Aorta (tissue), 5 donors: ENCODE data around the gene GMFB. TPM values are rescaled to one million over a fixed set of nuclear protein-coding genes. Genes with fewer than 3 reads are reported as not detected.

Experiments
- ATAC-seq: fragments of 200-7000 bp; cut with Tn5 transposase; one replicate; pipeline ENCODE4 v1.9.1; 2022; ENCODE audit warnings: moderate library complexity; ENCODE audit not compliant: low FRiP score
- DNase-seq, 2 donors: peaks; one replicate each; pipeline ENCODE4 v3.0.0-alpha.2; 2020
- H3K27ac ChIP-seq, 2 donors: one replicate each; pipeline ENCODE4 v1.5.1; 2013; ENCODE audit warnings: low read length in 2 of 2, mild to moderate bottlenecking in 2 of 2, moderate library complexity in 2 of 2, control low read depth in 1 of 2, inconsistent platforms in 1 of 2, low read depth in 1 of 2
- H3K27me3 ChIP-seq, 2 donors: one replicate each; pipeline ENCODE4 v1.6.1; 2013; ENCODE audit warnings: control low read depth in 1 of 2, low read length in 1 of 2, mild to moderate bottlenecking in 1 of 2, moderate library complexity in 1 of 2; ENCODE audit not compliant: insufficient read depth in 2 of 2, control insufficient read depth in 1 of 2
- H3K36me3 ChIP-seq, 2 donors: one replicate each; pipeline ENCODE4 v1.6.1; 2013; ENCODE audit warnings: control low read depth in 1 of 2, low read length in 1 of 2, mild to moderate bottlenecking in 1 of 2; ENCODE audit not compliant: insufficient read depth in 2 of 2, control insufficient read depth in 1 of 2
- H3K4me1 ChIP-seq, 2 donors: one replicate each; pipeline ENCODE4 v1.6.1; 2013; ENCODE audit warnings: low read length in 2 of 2, control low read depth in 1 of 2, mild to moderate bottlenecking in 1 of 2, moderate library complexity in 1 of 2; ENCODE audit not compliant: insufficient read depth in 2 of 2, control insufficient read depth in 1 of 2
- H3K4me3 ChIP-seq, 2 donors: one replicate each; pipeline ENCODE4 v1.5.1; 2013; ENCODE audit warnings: low read length in 2 of 2, control low read depth in 1 of 2, mild to moderate bottlenecking in 1 of 2
- H3K9me3 ChIP-seq: one replicate; pipeline ENCODE4 v1.6.1; 2013; ENCODE audit warnings: mild to moderate bottlenecking, low read length; ENCODE audit not compliant: control insufficient read depth
- WGBS, 2 donors: extraction: QIAGEN DNeasy Blood & Tissue Kit; methylation state at CpG; one replicate each; pipeline ENCODE4 v1.1.7; 2013; 5-methylcytosine and 5-hydroxymethylcytosine counted together
- intact Hi-C, 2 donors: fragments of 100-400 bp; cut with DNase I; formaldehyde crosslinking; loops; one replicate each; pipeline versions ENCODE4 v1.14.2 to v1.15.0; 2022
- polyA plus RNA-seq, 2 donors: library from polyadenylated mRNA; stranded (reverse); fragments of 200-250 nt; gene quantifications; one replicate each; pipeline ENCODE4 v1.2.3, GENCODE V29; 2013
- total RNA-seq, 2 donors: library from RNA; stranded (reverse); fragmentation: NEBNext Ultra II Directional; extraction: Animal tissue kit (Norgen Biotek cat#: 25700); gene quantifications; one replicate each; pipeline ENCODE4 v1.2.1, GENCODE V29; 2021
- donor health status: healthy with polysubstance abuse.
- donor health status: Bipolar disorder and iron deficiency.
- donor health status: DM: no; HTN: no; CAD: no.
- donor health status: DM: no; HTN: no; CAD: no.
- donor health status: DM: yes; HTN: yes; CAD: no.

GMFB gene
- total and polyA plus RNA-seq, 4 donors, result 11.9 to 40.2 (median 34.6) TPM

GRCh38 chr14:54487771-54488170, 1.0 kb downstream of the GMFB start:
- Histone ChIP-seq H3K27me3 (no peaks in the 10 kb centered on the region), H3K36me3 (no peaks in the 10 kb centered on the region), H3K27ac (peak overlapping the region in 1 of 2 donors; percentile 63), H3K4me1 (peaks cover 0 to 2% of the 10 kb centered on the region in 2 donors), H3K4me3 (peak overlapping the region; percentile 54 to 83), H3K9me3 (no peaks in the 10 kb centered on the region)
- DNase-seq (no peak), ATAC-seq (no peak)
- intact Hi-C loops, result loop anchor here in 1 of 2 donors (1.0 kb wide), 1 partner anchor 22 kb away; the partner anchor contains the start of gene CGRRF1
- WGBS, 2 donors, result 32 to 39% methylated on average over 4 of the region's 4 CpGs

GRCh38 chr14:54486685-54487084, 2.1 kb downstream of the GMFB start:
- no peak for ATAC-seq
- H3K27me3 ChIP-seq, result no peaks in the 10 kb centered on the region
- no peak overlapping the region for H3K4me3 ChIP-seq
- WGBS, 2 donors, result 89 to 92% methylated on average over 1 of the region's 1 CpG
- no peak overlapping the region for H3K27ac ChIP-seq
- no peaks in the 10 kb centered on the region for H3K9me3 ChIP-seq
- DNase-seq, result no peak
- H3K4me1 ChIP-seq, result peaks cover 0 to 2% of the 10 kb centered on the region in 2 donors
- intact Hi-C loops, result no loop called here
- H3K36me3 ChIP-seq, result no peaks in the 10 kb centered on the region

- no peaks in the 10 kb centered on the region for H3K27me3 ChIP-seq
- no peaks in the 10 kb centered on the region for H3K9me3 ChIP-seq
- no peak for ATAC-seq
- intact Hi-C loops, result no loop called here
- no peak overlapping the region for H3K4me3 ChIP-seq
- no peak for DNase-seq
- H3K4me1 ChIP-seq, result peaks cover 0 to 2% of the 10 kb centered on the region in 2 donors
- no peak overlapping the region for H3K27ac ChIP-seq
- peaks cover 0 to under 1% of the 10 kb centered on the region in 2 donors for H3K36me3 ChIP-seq
These were observed 4.9 kb downstream of the GMFB start for GRCh38 chr14:54483846-54484245.

DNA sequence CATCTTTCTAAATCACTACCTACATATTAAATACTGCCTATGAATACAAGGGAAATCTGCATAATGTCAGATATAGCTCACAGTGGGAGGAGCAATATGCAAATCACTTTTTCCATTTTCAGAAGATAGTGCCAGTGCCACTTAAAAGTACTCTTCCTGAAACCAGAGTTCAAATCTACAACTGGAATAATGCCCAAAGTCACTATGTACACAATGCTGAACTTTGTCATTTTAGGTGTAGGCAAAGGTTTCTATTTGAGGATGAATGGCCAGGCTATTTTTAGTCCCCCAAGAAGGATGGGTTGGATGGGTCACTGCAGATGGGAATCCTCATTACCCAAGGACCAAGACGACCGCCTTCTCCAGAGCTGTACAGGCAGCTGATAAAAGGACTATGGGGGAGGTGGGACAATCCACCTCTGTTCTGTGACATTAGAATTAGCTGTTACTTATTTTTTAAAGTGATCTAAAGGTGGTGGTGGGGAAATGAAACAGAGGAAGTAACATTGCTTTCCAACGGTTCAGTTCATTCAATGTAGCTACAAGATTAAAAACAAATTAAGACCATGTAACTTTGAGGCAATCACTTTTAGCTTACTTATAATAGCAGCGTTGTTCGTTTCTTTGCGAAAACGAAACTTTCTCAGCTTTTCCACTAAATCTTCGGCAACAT, 5.6 kb downstream of the GMFB start:
- Histone ChIP-seq H3K36me3 (peaks cover 2 to 5% of the 10 kb centered on the region in 2 donors), H3K4me3 (no peak overlapping the region), H3K27ac (no peak overlapping the region), H3K4me1 (peaks cover 0 to 2% of the 10 kb centered on the region in 2 donors), H3K9me3 (no peaks in the 10 kb centered on the region), H3K27me3 (no peaks in the 10 kb centered on the region)
- intact Hi-C loops, result no loop called here
- WGBS, 2 donors, result 86 to 90% methylated on average over 8 of the region's 8 CpGs
- DNase-seq (no peak), ATAC-seq (no peak)

DNA sequence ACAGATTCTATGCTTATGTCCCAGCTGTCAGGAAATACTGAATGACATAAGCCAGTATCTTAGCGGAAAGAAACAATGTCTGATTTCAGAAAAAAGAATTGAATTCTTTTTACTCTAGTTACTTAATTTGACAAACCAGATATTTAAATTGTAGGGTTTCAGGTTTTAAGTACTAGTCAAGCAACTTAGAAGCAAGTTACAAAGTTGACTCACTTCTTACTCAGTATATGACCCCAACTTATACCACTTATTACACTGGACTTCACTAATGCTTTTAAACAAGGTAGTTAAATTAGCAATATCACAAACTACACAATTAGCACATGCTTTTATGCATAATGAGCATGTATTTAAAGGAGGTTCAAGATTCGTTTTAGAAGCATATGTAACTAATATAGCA, 7.1 kb downstream of the GMFB start:
- ATAC-seq (no peak), DNase-seq (no peak)
- peaks cover 0 to under 1% of the 10 kb centered on the region in 2 donors for H3K4me1 ChIP-seq
- peaks cover 2 to 5% of the 10 kb centered on the region in 2 donors for H3K36me3 ChIP-seq
- no peak overlapping the region for H3K4me3 ChIP-seq
- intact Hi-C loops, result no loop called here
- no peak overlapping the region for H3K27ac ChIP-seq
- H3K27me3 ChIP-seq, result no peaks in the 10 kb centered on the region
- no peaks in the 10 kb centered on the region for H3K9me3 ChIP-seq
- 90 to 93% methylated on average over 2 of the region's 2 CpGs for WGBS, 2 donors

DNA sequence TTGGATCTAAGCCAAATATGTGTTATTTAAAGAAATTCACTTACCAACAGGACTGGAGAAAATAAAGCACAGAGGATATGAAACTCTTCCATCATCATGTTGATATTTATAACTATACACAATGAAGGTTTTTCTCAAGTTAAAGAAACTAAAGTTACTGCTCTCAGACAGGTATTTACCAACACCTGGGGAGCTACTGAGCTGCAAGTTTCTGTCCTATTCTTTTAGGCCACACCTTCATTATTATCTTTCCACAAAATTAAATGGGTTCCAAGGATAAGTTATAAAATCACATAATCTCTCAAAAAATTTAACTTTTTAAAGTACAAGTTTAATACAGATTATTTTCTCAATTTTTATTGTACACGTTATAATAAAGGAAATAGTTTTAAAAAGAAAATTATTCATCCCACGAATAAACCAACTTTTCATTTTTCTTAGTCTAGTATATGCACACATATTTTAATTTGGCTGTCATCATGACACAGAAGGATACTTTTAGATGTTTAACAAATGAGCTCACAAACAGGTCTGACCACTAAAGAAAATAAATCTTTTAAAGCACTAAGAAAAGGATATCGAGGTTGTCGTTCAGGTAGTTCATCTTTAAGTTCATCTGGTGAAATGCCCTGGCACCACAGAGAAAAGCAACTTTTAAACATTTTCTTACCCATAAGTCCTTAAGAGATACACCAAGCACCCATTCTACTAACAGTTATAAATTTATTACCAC, 7.8 kb downstream of the GMFB start:
- Histone ChIP-seq H3K27ac (no peak overlapping the region), H3K27me3 (no peaks in the 10 kb centered on the region), H3K4me1 (no peaks in the 10 kb centered on the region), H3K36me3 (peaks cover 2 to 5% of the 10 kb centered on the region in 2 donors), H3K4me3 (no peak overlapping the region), H3K9me3 (no peaks in the 10 kb centered on the region)
- intact Hi-C loops, result no loop called here
- DNase-seq (no peak), ATAC-seq (no peak)
- WGBS, 2 donors, result 78 to 84% methylated on average over 4 of the region's 4 CpGs

GRCh38 chr14:54478636-54479215, 10.1 kb downstream of the GMFB start:
- Histone ChIP-seq H3K27me3 (no peaks in the 10 kb centered on the region), H3K27ac (no peak overlapping the region), H3K9me3 (no peaks in the 10 kb centered on the region), H3K36me3 (peaks cover 2 to 5% of the 10 kb centered on the region in 2 donors), H3K4me3 (no peak overlapping the region), H3K4me1 (no peaks in the 10 kb centered on the region)
- intact Hi-C loops, result no loop called here
- whole genome bisulfite sequencing, 2 donors, result 75 to 81% methylated on average over 3 of the region's 3 CpGs
- ATAC-seq, result no peak
- DNase-seq, result no peak

DNA sequence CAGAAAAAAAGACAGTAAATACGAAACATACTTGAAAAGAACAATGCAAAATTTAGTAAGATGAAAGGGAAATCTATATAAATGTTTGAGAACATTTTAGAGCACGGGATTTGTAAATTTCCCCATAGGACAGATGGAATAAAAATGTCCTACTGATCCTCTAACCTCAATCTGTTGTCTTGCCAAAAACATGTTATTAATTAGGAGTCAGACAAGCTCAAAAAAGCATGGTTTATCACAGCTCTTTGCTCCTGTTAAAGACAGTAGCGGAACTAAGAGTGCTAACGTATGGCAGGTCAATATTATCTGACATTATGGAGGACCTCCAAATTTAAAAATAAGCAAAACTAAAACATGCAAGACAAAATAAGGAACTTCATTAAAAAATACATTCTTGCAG, 12.9 kb downstream of the GMFB start:
- no peak overlapping the region for H3K27ac ChIP-seq
- H3K4me1 ChIP-seq, result peaks cover 0 to 3% of the 10 kb centered on the region in 2 donors
- no peak for DNase-seq
- H3K9me3 ChIP-seq, result no peaks in the 10 kb centered on the region
- 91 to 93% methylated on average over 4 of the region's 4 CpGs for whole genome bisulfite sequencing, 2 donors
- H3K27me3 ChIP-seq, result no peaks in the 10 kb centered on the region
- no peak overlapping the region for H3K4me3 ChIP-seq
- intact Hi-C loops, result no loop called here
- peaks cover 4 to 5% of the 10 kb centered on the region in 2 donors for H3K36me3 ChIP-seq
- ATAC-seq, result no peak
